Activated CD8-positive, alpha-beta memory T cell treated with anti-CD3 and anti-CD28 coated beads for 36 hours (primary cell): ENCODE data around the gene RIIAD1. TPM values are rescaled to one million over a fixed set of nuclear protein-coding genes. Genes with fewer than 3 reads are reported as not detected.
"Not testable (repeated sequence)": the region's sequence is repeated elsewhere in the genome, so short reads cannot be mapped to it uniquely, and the experiment has no call there.

Source experiments
- CTCF ChIA-PET: fragments of 350-600 bp; sonication (Branson Sonifier 250); formaldehyde crosslinking; loops from one replicate; lab custom pipeline; 2021; ENCODE audit warnings: antibody characterized with exemption; lab: Charles Lee
- POLR2A ChIA-PET: fragments of 350-600 bp; sonication (Branson Sonifier 250); formaldehyde crosslinking; loops from one replicate; lab custom pipeline; 2021; ENCODE audit warnings: antibody characterized with exemption; lab: Charles Lee
- total RNA-seq, 2 experiments: library from RNA; stranded (reverse); gene quantifications; one replicate each; pipeline ENCODE4 v1.2.3, GENCODE V29; 2021

RIIAD1 gene, protein sequence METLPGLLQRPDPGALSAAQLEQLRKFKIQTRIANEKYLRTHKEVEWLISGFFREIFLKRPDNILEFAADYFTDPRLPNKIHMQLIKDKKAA
- not detected for total RNA-seq

DNA sequence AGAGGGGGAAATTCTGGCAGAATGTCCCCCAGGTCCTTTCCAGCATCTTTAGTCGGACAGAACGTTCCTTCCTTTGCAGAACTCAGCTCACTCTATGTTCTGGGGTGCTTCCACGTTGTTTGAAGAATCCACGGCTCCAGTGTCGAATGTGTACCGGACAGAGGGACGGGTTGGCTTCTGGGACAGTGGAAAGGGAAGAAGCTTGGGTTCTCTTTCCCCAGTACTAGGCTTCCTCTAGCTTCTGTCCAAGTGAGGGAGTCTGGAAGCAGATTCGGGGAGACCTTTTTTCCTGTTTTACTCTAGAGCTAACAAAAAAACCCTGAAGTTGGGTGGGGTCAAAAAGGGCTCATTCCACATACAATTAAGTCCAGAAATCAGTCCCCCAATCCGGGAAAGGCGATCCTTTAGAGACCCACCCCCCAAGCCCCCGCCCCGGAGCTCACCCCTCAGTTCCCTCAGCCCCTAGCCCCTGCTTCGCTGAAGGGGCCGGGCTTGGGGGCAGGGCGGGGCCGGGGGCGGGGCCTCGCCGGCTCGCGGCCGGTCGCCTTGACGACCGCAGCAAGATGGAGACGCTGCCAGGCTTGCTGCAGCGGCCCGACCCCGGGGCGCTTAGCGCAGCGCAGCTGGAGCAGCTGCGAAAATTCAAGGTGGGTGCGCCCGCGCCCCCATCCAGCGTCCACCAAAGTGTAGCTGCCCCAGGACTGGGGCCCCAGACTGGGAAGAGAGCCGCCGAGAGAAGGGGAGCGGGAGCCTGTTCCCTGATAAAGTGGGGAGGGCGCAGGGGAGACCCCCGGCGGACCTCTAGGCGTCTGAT, at the start of gene RIIAD1:
TSS of gene RIIAD1 (plus strand) at position 549 of the 814 bp plus-strand sequence. CDS start at position 564, 15 bp downstream.
- ChIA-PET POLR2A (no interaction called here), CTCF (interaction anchor here (0.6 to 1.0 kb wide), 2 partner anchors 313 to 350 kb away, joined by 3 read pairs; no protein-coding TSS in a partner anchor)

DNA sequence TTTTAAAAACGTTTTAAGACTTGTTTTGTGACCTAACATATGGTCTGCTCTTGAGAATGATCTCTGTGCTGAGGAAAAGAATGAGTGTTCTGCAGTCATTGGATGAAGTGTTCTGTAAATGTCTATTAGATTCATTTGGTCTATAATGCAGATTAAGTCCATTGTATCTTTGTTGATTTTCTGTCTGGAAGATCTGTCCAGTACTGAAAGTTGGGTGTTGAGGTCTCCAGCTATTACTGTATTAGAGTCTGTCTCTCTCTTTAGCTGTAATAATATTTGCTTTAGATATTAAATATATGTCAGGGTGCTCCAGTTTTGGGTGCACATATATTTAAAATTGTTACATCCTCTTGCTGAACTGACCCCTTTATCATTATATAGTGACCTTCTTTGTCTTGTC, 47.9 kb upstream of the RIIAD1 start:
- POLR2A ChIA-PET = no interaction called here
- CTCF ChIA-PET = no interaction called here

DNA sequence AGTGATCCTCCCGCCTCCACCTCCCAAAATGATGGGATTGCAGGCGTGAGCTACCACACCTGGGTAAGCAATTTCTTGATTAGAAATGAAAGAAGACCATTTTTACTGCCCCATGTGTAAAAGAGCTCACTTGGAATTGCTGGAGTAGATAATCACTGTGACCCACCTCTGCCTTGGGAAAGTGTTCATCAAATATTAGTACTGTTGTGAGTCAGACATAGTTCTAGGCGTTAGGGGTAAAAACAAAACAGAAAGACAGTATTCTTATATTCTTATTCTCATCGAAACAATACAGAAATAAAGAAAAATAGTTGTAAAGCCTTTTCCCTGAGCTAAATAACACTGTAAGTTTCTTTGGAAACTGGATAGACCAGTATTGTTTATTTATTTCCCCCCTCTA, 40.9 kb upstream of the RIIAD1 start:
- ChIA-PET POLR2A (no interaction called here), CTCF (interaction anchor here (1.1 kb wide), 1 partner anchor 136 kb away, joined by 3 read pairs; no protein-coding TSS in a partner anchor)

DNA sequence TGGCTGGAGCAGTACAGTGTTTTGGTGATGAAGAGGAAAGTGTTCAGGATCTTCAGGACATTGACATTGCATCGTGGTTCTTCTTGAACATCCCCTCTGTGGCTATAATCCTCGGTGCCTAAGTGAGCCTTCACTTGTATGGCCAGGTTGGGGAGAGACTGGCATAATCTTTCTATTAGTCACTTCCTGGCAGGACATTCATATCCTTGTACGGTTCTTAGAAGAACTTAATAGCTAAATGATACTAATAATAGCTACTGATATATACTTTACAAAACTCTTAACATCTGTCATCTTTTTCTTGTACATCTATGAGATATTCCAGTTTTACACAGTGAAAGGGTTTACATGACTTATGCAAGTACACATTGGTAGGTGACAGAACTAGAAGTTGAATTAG, 40.5 kb upstream of the RIIAD1 start:
- ChIA-PET CTCF (interaction anchor here (1.1 kb wide), 1 partner anchor 136 kb away, joined by 3 read pairs; no protein-coding TSS in a partner anchor), POLR2A (no interaction called here)

DNA sequence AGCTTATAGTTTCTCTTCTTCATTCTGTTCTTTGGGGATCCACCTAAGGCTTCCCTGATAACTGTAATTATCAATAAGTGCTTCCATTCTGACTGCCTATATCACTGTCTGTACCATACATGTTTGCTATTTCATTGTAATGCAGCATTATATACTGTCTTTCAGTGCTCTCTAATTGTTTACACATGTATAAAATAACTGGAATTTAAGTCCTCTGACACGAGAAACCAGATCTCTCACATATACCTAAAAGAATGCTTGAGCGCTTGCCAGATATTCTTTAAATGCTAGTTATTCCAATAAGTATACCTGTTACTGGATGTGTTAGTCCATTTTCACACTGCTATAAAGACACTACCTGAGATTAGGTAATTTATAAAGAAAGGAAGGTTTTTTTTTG, 39.4 kb upstream of the RIIAD1 start:
- POLR2A ChIA-PET = no interaction called here
- CTCF ChIA-PET = no interaction called here

DNA sequence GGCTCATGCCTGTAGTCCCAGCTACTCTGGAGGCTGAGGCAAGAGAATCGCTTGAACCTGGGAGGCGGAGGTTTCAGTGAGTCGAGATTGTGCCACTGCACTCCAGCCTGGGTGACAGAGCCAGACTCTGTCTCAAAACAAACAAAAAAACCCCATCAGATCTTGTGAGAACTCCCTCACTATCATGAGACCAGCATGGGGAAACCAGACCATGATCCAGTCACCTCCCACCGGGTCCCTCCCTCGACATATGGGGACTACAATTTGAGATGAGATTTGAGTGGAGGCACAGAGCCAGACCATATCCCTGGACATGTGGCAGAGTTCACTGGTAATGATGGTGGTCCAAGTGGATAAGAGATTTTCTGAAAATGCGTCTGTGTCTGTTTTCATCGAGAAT, 38.4 kb upstream of the RIIAD1 start:
- POLR2A ChIA-PET, CTCF ChIA-PET: not testable (repeated sequence)

DNA sequence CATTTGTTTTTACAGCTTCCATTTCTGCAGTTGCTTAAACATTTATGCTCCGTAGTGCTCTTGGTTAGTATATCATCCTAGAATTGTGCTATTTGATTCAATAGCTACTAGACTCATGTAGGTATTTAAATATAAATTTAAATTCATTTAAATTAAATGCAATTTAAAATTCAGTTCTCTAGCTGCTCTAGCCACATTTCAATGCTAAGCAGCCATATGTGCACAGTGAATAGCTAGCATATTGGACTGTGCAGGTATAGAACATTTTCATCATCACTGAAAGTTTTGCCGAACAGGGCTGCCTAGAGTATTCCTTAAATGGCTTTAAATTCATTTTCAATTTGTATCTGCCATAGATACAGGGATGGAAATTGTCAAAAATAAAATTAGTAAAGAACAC, 37.2 kb upstream of the RIIAD1 start:
- POLR2A ChIA-PET = no interaction called here
- CTCF ChIA-PET = no interaction called here

DNA sequence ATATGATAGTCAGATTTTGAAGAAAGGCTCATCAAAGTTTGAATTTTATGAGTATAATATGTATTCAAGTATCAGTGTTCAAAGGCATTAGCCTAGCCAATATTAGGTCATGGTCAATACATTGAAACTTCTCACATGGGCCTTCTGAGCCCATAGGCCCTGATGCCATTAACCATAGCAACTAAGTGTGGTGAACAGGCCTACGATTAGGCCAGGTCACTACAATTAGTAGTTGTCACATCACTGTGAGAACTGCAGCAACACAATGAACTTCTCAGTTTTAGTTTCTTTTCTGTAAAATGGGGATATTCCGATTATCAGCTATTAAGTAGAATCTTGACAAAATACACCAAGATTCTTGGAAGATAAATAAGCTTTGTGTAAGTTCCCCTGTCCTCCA, 34.8 kb upstream of the RIIAD1 start:
- ChIA-PET POLR2A (no interaction called here), CTCF (no interaction called here)

DNA sequence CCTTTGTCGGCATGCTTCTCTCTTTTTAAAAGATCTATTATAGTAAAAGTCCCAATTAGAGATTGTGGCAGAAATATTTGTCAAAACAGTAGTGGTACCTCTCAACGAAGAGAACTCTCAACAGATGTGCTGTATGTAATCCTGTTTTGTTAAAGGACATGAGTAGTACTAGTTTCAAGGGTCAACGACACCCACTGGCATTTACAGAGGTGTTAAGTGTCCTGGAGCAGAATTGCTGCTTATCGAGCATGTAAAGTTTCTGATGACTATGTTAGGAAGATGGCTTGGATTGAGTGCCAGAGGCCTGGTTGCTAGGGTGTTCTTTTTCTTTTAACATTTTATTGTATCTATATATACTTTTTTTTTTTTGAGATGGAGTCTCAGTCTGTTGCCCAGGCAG, 31.8 kb upstream of the RIIAD1 start:
- ChIA-PET POLR2A (no interaction called here), CTCF (no interaction called here)

DNA sequence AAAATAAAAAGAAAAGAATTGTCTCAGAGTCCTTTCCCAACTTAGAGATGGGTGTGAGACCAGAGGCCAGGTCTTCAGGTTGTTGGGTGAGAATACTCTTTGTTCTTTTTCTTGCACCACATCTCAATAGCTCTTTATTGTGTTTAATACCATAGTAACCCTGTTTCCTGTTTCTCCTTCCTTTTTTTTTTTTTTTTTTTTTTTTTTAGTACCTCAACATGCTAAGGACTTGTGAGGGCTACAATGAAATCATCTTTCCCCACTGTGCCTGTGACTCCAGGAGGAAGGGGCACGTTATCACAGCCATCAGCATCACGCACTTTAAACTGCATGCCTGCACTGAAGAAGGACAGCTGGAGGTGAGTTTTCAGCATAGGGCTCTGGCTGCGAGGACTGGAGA, 29.1 kb upstream of the RIIAD1 start:
- POLR2A ChIA-PET = interaction anchor here (0.7 kb wide), 1 partner anchor 323 kb away, joined by 5 read pairs; no protein-coding TSS in a partner anchor
- CTCF ChIA-PET = interaction anchor here (1.0 kb wide), 1 partner anchor 46 kb away, joined by 3 read pairs; no protein-coding TSS in a partner anchor

DNA sequence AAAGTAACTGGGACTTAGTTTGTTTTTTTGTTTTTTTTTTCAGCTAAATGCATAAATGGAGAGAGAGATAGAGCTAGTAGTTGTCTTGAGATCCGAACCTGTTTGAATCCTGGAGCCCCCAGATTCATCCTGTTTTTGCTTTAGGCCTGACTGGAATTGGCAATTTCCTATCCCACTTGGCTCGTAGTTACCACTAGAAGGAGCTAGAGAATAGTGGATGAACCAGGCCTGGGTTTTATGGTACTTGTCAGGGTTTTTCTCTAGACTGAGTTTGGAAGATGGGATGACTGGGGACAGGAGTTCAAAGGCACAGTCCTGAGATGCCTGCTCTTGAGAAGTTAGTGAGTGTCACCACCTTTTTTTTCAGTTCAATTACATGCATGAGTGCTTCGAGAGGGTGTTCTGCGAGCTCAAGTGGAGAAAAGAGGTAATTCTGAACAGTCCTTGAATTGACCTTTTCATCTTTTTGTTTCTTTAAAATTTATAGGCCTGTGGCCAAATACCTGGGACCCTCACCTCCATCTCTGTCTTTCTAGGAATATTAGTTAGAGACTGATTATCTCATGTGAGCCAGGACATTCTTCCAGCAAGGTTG, 28.2 kb upstream of the RIIAD1 start:
- CTCF ChIA-PET = interaction anchor here (0.7 kb wide), 1 partner anchor 143 kb away, joined by 4 read pairs; no protein-coding TSS in a partner anchor
- POLR2A ChIA-PET = no interaction called here

DNA sequence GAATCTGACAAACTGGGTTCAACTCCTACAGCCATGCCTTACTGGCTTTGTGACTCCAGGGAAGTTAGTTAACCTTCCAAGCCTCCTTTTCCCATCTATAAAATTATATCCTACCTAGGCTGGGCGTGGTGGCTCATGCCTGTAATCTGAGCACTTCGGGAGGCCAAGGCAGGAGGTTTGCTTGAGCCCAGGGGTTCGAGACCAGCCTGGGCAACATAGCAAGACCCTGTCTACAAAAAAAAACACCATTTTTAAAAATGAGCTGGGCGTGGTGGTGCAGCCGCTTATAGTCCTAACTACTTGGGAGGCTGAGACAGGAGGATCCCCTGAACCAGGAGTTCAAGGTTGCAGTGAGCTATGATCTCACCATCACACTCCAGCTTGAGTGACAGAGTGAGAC, 19.8 kb upstream of the RIIAD1 start:
- ChIA-PET CTCF (interaction anchor here (0.9 kb wide), 1 partner anchor 489 kb away, joined by 5 read pairs; no protein-coding TSS in a partner anchor), POLR2A (no interaction called here)

DNA sequence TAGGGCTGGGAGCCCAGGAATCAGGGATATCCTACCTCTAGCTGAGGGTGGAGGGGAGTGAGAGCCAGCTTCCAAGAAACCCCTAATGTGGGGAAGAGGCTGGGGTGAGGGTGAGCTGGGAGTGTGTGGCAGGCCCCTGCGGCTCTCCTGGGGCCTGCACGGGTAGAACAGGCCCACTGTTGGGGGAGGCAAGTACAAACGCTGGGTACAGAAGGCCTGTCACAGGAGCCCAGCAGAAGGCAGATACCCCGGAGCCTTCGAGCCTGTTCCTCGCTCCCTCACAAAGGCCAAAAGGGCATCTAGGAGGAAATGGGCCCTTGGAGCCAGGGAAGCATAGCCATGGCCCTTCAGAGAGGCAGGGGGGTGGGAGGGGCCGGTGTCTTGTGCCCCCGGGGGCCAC, 18.4 kb upstream of the RIIAD1 start:
- CTCF ChIA-PET = no interaction called here
- POLR2A ChIA-PET = no interaction called here

DNA sequence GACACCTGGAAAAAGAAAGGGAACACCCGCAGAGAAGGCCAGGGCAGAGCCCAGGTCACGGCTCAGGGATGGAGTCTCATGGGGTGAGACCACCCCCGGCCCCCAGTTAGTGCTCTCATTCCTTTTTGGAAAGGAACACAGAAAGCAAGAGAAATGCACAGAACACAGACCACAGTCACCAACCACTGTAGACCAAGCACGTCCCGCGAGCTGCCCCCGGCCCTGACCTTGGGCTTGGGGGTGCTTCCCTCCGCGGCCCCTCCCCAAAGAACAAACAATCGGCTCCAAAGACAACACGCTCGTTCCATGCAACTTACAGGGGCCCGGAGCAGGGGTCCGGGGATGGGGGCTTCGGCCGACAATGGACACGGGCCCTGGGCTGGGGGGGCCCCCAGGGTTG, 17.5 kb upstream of the RIIAD1 start:
- POLR2A ChIA-PET = no interaction called here
- CTCF ChIA-PET = no interaction called here

DNA sequence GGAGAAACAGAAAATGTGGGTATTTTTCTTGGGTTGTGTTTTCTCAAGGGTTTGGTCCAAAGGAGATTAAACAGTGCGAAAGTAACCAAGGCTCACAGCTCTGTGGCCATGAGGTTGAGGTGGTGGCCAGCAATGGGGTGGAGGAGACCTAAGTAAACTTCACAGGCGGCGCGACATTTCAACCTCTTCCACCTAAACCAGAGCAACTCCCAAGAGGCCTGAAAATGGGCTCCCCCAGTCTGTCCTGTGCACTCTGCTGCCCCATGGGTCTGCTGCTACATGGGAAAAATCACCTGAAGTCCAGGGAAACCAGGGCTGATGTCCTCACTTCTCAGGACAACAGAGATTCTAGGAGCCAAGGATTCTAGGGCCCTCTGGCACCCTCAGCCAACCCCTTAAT, 17.1 kb upstream of the RIIAD1 start:
- POLR2A ChIA-PET = no interaction called here
- CTCF ChIA-PET = no interaction called here

DNA sequence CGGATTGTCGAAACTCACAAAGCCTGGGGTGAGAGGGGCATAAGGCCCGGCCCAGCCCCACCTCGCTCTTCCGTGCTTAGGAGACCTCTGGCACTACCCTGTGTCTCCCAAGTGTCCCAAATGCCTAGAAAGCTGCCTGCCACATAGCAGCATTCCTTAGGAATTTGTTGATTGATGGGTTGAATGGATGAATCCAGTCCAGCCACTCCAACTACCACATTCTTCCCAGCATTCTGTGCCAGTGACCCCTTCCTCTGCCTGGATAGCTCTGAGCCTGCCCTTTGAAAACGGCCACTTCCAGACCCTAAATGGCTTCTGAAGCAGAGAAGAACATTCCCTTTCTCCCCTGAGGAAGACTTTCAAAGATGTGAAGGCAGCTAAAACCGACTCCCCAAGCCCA, 16.2 kb upstream of the RIIAD1 start:
- POLR2A ChIA-PET = no interaction called here

DNA sequence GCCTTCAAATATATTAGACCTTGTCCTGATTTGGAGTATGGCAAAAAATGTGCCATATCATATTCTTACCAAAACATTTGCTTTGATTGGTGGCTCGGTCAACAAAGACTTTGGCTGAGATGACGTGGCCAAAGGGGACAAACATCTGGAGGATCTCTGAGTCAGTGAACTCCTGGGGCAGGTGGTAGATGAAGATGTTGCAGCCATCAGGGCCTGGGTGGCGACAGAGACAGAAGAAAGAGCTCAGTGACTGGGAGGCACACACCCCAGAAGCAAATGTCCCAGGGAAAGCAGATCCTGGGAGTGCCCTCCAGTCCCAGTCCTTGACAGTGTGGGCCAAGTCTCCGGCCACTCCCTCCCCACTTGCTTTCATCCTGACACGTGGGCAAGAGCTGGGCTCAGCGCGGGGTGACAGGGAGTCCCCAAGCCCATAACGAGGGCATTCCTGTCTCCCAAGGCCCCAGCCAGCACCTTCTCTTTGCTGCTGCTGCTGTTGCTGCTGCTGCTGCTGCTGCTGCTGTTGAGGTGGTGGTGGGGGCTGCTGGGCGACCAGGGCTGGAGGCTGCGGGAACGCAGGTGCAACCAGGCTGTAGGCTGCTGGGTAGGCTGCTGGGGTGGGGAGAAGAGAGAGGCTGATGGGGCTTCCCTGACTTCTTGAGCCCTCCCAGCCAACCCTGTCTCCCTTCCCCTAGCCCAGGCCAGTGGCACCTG, 15.4 kb upstream of the RIIAD1 start:
- POLR2A ChIA-PET = no interaction called here
- CTCF ChIA-PET = interaction anchor here (1.1 kb wide), 1 partner anchor 130 kb away, joined by 3 read pairs; no protein-coding TSS in a partner anchor

More for the DNA sequence above, 16.2 kb upstream of the RIIAD1 start:
- CTCF ChIA-PET = no interaction called here

DNA sequence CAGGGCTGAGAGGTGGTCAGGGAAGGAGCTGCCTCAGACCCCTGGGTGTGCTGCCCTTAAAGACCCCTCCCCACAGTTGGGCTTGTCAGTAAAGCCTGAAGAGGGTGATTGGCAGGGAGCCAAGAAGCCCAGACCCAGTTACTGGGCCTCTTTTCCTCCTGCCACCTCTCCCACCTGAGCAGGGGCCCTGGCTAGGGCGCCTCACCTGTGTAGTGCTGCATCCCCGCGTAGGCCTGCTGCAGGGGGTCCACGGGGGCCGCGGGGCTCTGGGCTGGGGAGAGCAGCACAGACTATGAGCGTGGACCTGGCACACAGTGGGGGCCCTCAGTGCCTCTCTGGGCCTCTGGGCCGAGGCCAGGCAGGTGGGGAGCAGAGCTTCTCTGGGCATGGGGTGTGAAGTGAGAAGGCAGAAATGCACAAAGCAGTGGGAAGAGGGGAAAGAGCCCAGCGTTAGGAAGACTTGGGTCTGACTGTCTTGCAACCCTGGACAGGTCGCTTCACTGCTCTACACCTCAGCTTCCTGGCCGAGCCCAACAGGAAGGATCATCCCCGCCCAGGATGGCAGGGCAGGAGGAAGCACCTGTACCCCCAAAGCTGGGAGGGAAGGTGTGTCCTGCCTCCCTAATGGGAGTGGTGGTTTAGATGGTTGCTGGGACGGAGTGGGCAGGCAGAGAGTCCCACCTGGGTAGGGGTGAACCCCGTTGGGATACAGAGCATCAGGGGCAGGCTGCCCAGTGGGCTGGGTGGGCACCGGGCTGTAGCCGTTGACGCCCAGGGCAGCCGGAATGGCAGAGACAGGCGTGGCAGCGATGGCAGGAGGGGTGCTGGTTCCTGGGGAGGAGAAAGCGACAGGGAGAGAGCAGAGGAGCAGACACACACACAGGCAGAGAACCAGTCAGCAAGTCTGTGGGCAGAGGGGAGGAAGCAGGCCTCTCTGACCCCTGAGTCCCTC, 14.6 kb upstream of the RIIAD1 start:
- ChIA-PET CTCF (interaction anchor here (1.1 kb wide), 1 partner anchor 130 kb away, joined by 3 read pairs; no protein-coding TSS in a partner anchor), POLR2A (no interaction called here)
